Peyer's patch (tissue), 4 donors: ENCODE data around the gene NCAM2. TPM values are rescaled to one million over a fixed set of nuclear protein-coding genes. Genes with fewer than 3 reads are reported as not detected.

Experiments used
- DNase-seq, 3 donors: peaks; one replicate each; pipeline ENCODE4 v3.0.0-alpha.2; 2017 to 2019
- H3K27ac ChIP-seq, 4 donors: fragments of 200-600 bp; sonication (generic); one replicate each; pipeline ENCODE4 v1.5.1; 2016 to 2019
- H3K27me3 ChIP-seq, 2 donors: fragments of 200-600 bp; sonication (generic); one replicate each; pipeline ENCODE4 v1.5.1; 2019
- H3K36me3 ChIP-seq, 3 donors: fragments of 200-600 bp; sonication (generic); one replicate each; pipeline ENCODE4 v1.5.1; 2016 to 2019
- H3K4me1 ChIP-seq, 4 donors: fragments of 200-600 bp; sonication (generic); one replicate each; pipeline ENCODE4 v1.5.1; 2016 to 2019
- H3K4me3 ChIP-seq, 4 donors: fragments of 200-600 bp; sonication (generic); 1 replicate in 3 of 4; 2 replicates in 1 of 4; pipeline ENCODE4 v1.5.1; 2016 to 2019; ENCODE audit warnings: mild to moderate bottlenecking in 1 of 4
- H3K9me3 ChIP-seq, 4 donors: fragments of 200-600 bp; sonication (generic); one replicate each; pipeline ENCODE4 v1.5.1; 2016 to 2019; ENCODE audit warnings: mild to moderate bottlenecking in 1 of 4
- CTCF ChIP-seq, 6 experiments: fragments of 450-650 bp in 4 of 6; fragments of 200-600 bp in 2 of 6; sonication (generic) in 1 of 6; IDR thresholded peaks; one replicate each; pipeline ENCODE4 v1.5.1; 2017 to 2019; ENCODE audit warnings: antibody characterized with exemption in 6 of 6, mild to moderate bottlenecking in 3 of 6, moderate library complexity in 1 of 6
- POLR2A ChIP-seq, 2 donors: fragments of 450-650 bp; IDR thresholded peaks; one replicate each; pipeline ENCODE4 v1.5.1; 2017; ENCODE audit warnings: antibody characterized with exemption in 2 of 2, mild to moderate bottlenecking in 2 of 2, moderate library complexity in 2 of 2
- total RNA-seq, 4 donors: library from RNA; depleted of rRNA; stranded (reverse); fragments of >200 nt; gene quantifications; one replicate each; pipeline ENCODE4 v1.1.0, GENCODE V29; 2016

NCAM2 gene
- total RNA-seq, 4 donors from 2014 or later, result 0.13 to 5.8 (median 0.60) TPM

GRCh38 chr21:20998886-20999285 is 677 bp downstream of the NCAM2 start:
- H3K4me1 ChIP-seq, result no peaks in the 10 kb centered on the region
- H3K36me3 ChIP-seq, result no peaks in the 10 kb centered on the region
- H3K9me3 ChIP-seq, result no peaks in the 10 kb centered on the region
- H3K27ac ChIP-seq, result no peak overlapping the region
- TF ChIP-seq CTCF (IDR thresholded peaks at IDR 0.05), result no peak
- no peak for TF ChIP-seq POLR2A (IDR thresholded peaks at IDR 0.05)
- DNase-seq, result no peak
- H3K27me3 ChIP-seq, result no peaks in the 10 kb centered on the region
- peak overlapping the region in 1 of 4 donors; percentile 50 for H3K4me3 ChIP-seq

GRCh38 chr21:20999659-21000058 is 1.4 kb downstream of the NCAM2 start:
- Histone ChIP-seq H3K9me3 (no peaks in the 10 kb centered on the region), H3K4me1 (no peaks in the 10 kb centered on the region), H3K27ac (no peak overlapping the region), H3K4me3 (no peak overlapping the region), H3K27me3 (no peaks in the 10 kb centered on the region), H3K36me3 (no peaks in the 10 kb centered on the region)
- peak in 5 of 6 experiments; percentile 25 to 57 (median 44) for TF ChIP-seq CTCF (IDR thresholded peaks at IDR 0.05)
- TF ChIP-seq POLR2A (IDR thresholded peaks at IDR 0.05), result no peak
- DNase-seq, result no peak

GRCh38 chr21:21000591-21001175 is 2.5 kb downstream of the NCAM2 start:
- no peak for DNase-seq
- H3K4me1 ChIP-seq, result no peaks in the 10 kb centered on the region
- no peaks in the 10 kb centered on the region for H3K27me3 ChIP-seq
- no peak overlapping the region for H3K27ac ChIP-seq
- H3K4me3 ChIP-seq, result no peak overlapping the region
- H3K36me3 ChIP-seq, result no peaks in the 10 kb centered on the region
- no peaks in the 10 kb centered on the region for H3K9me3 ChIP-seq
- TF ChIP-seq CTCF (IDR thresholded peaks at IDR 0.05) (no peak), POLR2A (IDR thresholded peaks at IDR 0.05) (no peak)

GRCh38 chr21:21001591-21002100 is 3.4 kb downstream of the NCAM2 start:
- Histone ChIP-seq H3K4me3 (no peak overlapping the region), H3K9me3 (no peaks in the 10 kb centered on the region), H3K27ac (no peak overlapping the region), H3K4me1 (no peaks in the 10 kb centered on the region), H3K36me3 (no peaks in the 10 kb centered on the region), H3K27me3 (no peaks in the 10 kb centered on the region)
- TF ChIP-seq CTCF (IDR thresholded peaks at IDR 0.05), result no peak
- no peak for TF ChIP-seq POLR2A (IDR thresholded peaks at IDR 0.05)
- DNase-seq, result no peak

GRCh38 chr21:21002153-21002552 is 3.9 kb downstream of the NCAM2 start:
- Histone ChIP-seq H3K27me3 (no peaks in the 10 kb centered on the region), H3K36me3 (no peaks in the 10 kb centered on the region), H3K4me1 (no peaks in the 10 kb centered on the region), H3K4me3 (no peak overlapping the region), H3K27ac (no peak overlapping the region), H3K9me3 (no peaks in the 10 kb centered on the region)
- DNase-seq, result no peak
- TF ChIP-seq CTCF (IDR thresholded peaks at IDR 0.05) (no peak), POLR2A (IDR thresholded peaks at IDR 0.05) (no peak)
